Measurements from ENCODE around the gene LRPAP1.

- TF ChIP-seq CHD4 (IDR thresholded peaks at IDR 0.05; ENCODE audit: borderline replicate concordance) (no peak), CBX2 (IDR thresholded peaks at IDR 0.05; ENCODE audit: borderline replicate concordance, low read depth) (no peak), NR3C1 (IDR thresholded peaks at IDR 0.05) (no peak), USF2 (IDR thresholded peaks at IDR 0.05) (no peak), CHD2 (IDR thresholded peaks at IDR 0.05; ENCODE audit: low read length, partially characterized antibody) (no peak), BHLHE40 (IDR thresholded peaks at IDR 0.05; ENCODE audit: low read depth, low read length) (no peak), RFX5 (IDR thresholded peaks at IDR 0.05) (no peak), EP300 (IDR thresholded peaks at IDR 0.05) (no peak), ESRRA (IDR thresholded peaks at IDR 0.05; ENCODE audit: borderline replicate concordance, low read length) (no peak)
- TF ChIP-seq, protein P1, sequence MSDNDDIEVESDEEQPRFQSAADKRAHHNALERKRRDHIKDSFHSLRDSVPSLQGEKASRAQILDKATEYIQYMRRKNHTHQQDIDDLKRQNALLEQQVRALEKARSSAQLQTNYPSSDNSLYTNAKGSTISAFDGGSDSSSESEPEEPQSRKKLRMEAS (IDR thresholded peaks at IDR 0.05) = no peak
These were observed 23.7 kb downstream of the LRPAP1 start for GRCh38 chr4:3508542-3508941.
